Hepatocyte (in vitro differentiated cells): Measurements from ENCODE around the gene WFDC8.

Source experiments
- EZH2 ChIP-seq: fragments of 200-600 bp; sonication (generic); IDR thresholded peaks from 2 replicates; pipeline ENCODE4 v1.6.1; 2016; ENCODE audit warnings: antibody characterized with exemption, mild to moderate bottlenecking, borderline replicate concordance
- EZH2phosphoT487 ChIP-seq: fragments of 200-600 bp; sonication (generic); IDR thresholded peaks from one replicate; pipeline ENCODE4 v1.6.1; 2018; ENCODE audit warnings: antibody characterized with exemption, mild to moderate bottlenecking, low read depth, moderate library complexity; ENCODE audit not compliant: unreplicated experiment, severe bottlenecking
- TF ChIP-seq, protein P1 (sequence below): fragments of 200-600 bp; sonication (generic); IDR thresholded peaks from 2 replicates; pipeline ENCODE4 v1.5.1; 2016; ENCODE audit warnings: antibody characterized with exemption, mild to moderate bottlenecking; ENCODE audit not compliant: poor library complexity

DNA sequence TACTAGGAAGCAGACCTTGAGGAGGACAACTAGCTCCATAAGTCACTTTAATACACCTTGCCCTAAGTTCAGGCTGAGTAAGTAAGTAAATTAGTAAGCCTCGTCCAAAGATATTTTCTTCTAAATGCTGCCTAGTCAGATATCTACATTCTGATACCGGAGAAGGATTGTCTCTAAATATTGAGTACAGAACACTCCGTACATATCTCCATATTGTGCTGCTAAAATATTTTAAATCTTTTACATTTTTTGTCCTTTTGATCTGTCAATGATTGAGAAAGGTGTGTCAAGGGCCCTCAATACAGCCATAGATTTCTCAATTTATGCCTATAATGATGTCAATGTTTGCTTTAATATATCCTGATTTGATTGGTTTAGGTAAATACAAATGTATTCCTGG lies 3.2 kb downstream of the WFDC8 start:
- TF ChIP-seq, protein P1, sequence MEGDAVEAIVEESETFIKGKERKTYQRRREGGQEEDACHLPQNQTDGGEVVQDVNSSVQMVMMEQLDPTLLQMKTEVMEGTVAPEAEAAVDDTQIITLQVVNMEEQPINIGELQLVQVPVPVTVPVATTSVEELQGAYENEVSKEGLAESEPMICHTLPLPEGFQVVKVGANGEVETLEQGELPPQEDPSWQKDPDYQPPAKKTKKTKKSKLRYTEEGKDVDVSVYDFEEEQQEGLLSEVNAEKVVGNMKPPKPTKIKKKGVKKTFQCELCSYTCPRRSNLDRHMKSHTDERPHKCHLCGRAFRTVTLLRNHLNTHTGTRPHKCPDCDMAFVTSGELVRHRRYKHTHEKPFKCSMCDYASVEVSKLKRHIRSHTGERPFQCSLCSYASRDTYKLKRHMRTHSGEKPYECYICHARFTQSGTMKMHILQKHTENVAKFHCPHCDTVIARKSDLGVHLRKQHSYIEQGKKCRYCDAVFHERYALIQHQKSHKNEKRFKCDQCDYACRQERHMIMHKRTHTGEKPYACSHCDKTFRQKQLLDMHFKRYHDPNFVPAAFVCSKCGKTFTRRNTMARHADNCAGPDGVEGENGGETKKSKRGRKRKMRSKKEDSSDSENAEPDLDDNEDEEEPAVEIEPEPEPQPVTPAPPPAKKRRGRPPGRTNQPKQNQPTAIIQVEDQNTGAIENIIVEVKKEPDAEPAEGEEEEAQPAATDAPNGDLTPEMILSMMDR: no peak
- no peak for TF ChIP-seq EZH2phosphoT487
- no peak for TF ChIP-seq EZH2
